Transverse colon (tissue), 4 donors: Measurements from ENCODE around the gene PQBP1. TPM values are rescaled to one million over a fixed set of nuclear protein-coding genes. Genes with fewer than 3 reads are reported as not detected.
A peak's percentile ranks its signal among the peaks of the same experiment; 100 is the strongest.

ENCODE experiments used
- DNase-seq: peaks from one replicate; pipeline ENCODE4 v3.0.0-alpha.2; 2019
- H3K27ac ChIP-seq, 4 donors: fragments of 200-600 bp; sonication (generic); 2 replicates each; pipeline ENCODE4 v1.5.1; 2016 to 2018; ENCODE audit warnings: inconsistent platforms in 4 of 4
- H3K27me3 ChIP-seq: fragments of 200-600 bp; sonication (generic); 2 replicates; pipeline ENCODE4 v1.5.1; 2017; ENCODE audit warnings: inconsistent platforms
- H3K36me3 ChIP-seq, 4 donors: fragments of 200-600 bp; sonication (generic); 2 replicates each; pipeline ENCODE4 v1.5.1; 2017 to 2019; ENCODE audit warnings: inconsistent platforms in 4 of 4
- H3K4me1 ChIP-seq, 4 donors: fragments of 200-600 bp; sonication (generic); 2 replicates each; pipeline ENCODE4 v1.5.1; 2017 to 2020; ENCODE audit warnings: inconsistent platforms in 4 of 4
- H3K4me3 ChIP-seq, 4 donors: fragments of 200-600 bp; sonication (generic); 1 replicate in 1 of 4; 2 replicates in 3 of 4; pipeline versions ENCODE4 v1.5.1 to v1.6.1; 2017 to 2019; ENCODE audit warnings: inconsistent platforms in 4 of 4
- H3K9me3 ChIP-seq, 2 donors: fragments of 200-600 bp; sonication (generic); 2 replicates each; pipeline ENCODE4 v1.5.1; 2017 to 2019; ENCODE audit warnings: inconsistent platforms in 2 of 2
- EP300 ChIP-seq: sonication (generic); formaldehyde crosslinking; IDR thresholded peaks from one replicate; pipeline ENCODE4 v1.6.1; 2017; ENCODE audit warnings: antibody characterized with exemption, low read depth
- POLR2A ChIP-seq: fragments of 450-650 bp; IDR thresholded peaks from one replicate; pipeline ENCODE4 v1.6.1; 2016; ENCODE audit warnings: antibody characterized with exemption, mild to moderate bottlenecking, moderate library complexity
- POLR2AphosphoS5 ChIP-seq, 3 donors: sonication (generic); formaldehyde crosslinking; IDR thresholded peaks; one replicate each; pipeline ENCODE4 v1.6.1; 2016; ENCODE audit warnings: antibody characterized with exemption in 3 of 3
- WGBS, 2 donors: methylation state at CpG; one replicate each; pipeline ENCODE4 v1.1.5; 2018; ENCODE audit warnings: low coverage in 1 of 2; 5-methylcytosine and 5-hydroxymethylcytosine counted together
- in situ Hi-C, 4 donors: fragments of 200-750 bp; cut with MboI; loops; one replicate each; pipeline versions ENCODE4 v1.15.0 to v1.15.1; 2017; ENCODE audit warnings: low sequenced_read_pairs in 3 of 4, low pct_ligation_motif_present in 1 of 4, low pct_unique_long_range_greater_than_20kb in 1 of 4
- intact Hi-C: fragments of 100-400 bp; cut with DNase I; formaldehyde crosslinking; loops from one replicate; pipeline ENCODE4 v1.15.1; 2023; ENCODE audit warnings: low total_unique reads
- total RNA-seq, 4 donors: library from RNA; depleted of rRNA; stranded (reverse); fragments of >200 nt; gene quantifications; one replicate each; pipeline ENCODE4 v1.1.0, GENCODE V29; 2016
- TF ChIP-seq, protein P1 (sequence below), 5 experiments: fragments of 200-600 bp in 3 of 5; fragments of 450-650 bp in 2 of 5; sonication (generic) in 3 of 5; IDR thresholded peaks; 1 replicate in 2 of 5; 2 replicates in 3 of 5; pipeline ENCODE4 v1.5.1; 2016 to 2017; ENCODE audit warnings: antibody characterized with exemption in 5 of 5, inconsistent platforms in 3 of 5, mild to moderate bottlenecking in 2 of 5, moderate library complexity in 1 of 5

PQBP1 gene
- total RNA-seq, 4 donors from 2014 or later, result 21.7 to 92.3 (median 63.8) TPM

DNA sequence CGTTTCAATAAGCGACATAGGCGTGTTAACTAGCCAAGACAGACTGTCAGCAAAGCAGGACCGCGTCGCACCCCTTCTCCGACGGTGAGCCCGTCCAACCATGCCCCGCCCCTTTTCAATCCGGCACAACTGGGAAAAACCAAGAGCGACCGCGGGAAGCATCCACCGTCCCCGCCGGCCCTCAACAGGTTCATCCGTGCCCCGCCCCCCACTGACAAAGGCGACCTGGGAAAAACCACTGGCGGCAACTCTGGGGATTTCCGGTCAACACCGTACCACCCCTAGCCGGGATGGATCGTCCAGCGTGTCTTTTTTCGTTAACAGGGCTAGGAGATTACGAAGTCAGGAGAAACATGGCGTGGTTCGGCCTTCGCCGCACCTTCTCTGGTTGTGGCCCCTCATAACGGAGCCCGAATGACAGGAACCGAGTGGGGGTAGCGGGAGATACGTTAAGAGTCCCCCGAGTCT, 539 bp upstream of the PQBP1 start:
- WGBS, 2 donors, result 55% methylated on average over 38 of the region's 38 CpGs; no CpG with 5 or more reads in 1 of the 2 donors
- H3K27me3 ChIP-seq, result no peaks in the 10 kb centered on the region
- H3K4me1 ChIP-seq, result peaks cover 0 to 23% (median 5%) of the 10 kb centered on the region in 4 donors
- H3K27ac ChIP-seq, result peak overlapping the region; percentile 94 to 99 (median 99)
- no peaks in the 10 kb centered on the region for H3K36me3 ChIP-seq
- H3K4me3 ChIP-seq, result peak overlapping the region; percentile 56 to 79 (median 68)
- no peak for TF ChIP-seq POLR2AphosphoS5 (IDR thresholded peaks at IDR 0.05)
- no peak for TF ChIP-seq EP300
- no peak for TF ChIP-seq POLR2A
- TF ChIP-seq, protein P1, sequence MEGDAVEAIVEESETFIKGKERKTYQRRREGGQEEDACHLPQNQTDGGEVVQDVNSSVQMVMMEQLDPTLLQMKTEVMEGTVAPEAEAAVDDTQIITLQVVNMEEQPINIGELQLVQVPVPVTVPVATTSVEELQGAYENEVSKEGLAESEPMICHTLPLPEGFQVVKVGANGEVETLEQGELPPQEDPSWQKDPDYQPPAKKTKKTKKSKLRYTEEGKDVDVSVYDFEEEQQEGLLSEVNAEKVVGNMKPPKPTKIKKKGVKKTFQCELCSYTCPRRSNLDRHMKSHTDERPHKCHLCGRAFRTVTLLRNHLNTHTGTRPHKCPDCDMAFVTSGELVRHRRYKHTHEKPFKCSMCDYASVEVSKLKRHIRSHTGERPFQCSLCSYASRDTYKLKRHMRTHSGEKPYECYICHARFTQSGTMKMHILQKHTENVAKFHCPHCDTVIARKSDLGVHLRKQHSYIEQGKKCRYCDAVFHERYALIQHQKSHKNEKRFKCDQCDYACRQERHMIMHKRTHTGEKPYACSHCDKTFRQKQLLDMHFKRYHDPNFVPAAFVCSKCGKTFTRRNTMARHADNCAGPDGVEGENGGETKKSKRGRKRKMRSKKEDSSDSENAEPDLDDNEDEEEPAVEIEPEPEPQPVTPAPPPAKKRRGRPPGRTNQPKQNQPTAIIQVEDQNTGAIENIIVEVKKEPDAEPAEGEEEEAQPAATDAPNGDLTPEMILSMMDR (IDR thresholded peaks at IDR 0.05), result no peak
- peak; percentile 85 for DNase-seq
- in situ Hi-C loops, result no loop called here
- intact Hi-C loops, result no loop called here
- H3K9me3 ChIP-seq, result no peaks in the 10 kb centered on the region

DNA sequence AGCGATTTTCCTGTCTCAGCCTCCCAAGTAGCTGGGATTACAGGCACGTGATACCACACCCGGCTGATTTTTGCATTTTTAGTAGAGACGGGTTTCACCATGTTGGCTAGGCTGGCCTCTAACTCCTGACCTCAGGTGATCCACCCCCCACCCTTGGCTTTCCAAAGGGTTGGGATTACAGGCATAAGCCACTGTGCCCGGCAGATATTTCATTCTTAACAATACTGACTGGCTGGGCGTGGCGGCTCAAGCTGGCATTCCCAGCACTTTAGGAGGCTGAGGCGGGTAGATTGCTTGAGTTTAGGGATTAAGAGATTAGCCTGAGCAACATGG, 1.3 kb downstream of the PQBP1 start:
- Histone ChIP-seq H3K36me3 (peaks cover 0 to 5% (median 0%) of the 10 kb centered on the region in 4 donors), H3K4me1 (peaks cover 0 to 21% (median 3%) of the 10 kb centered on the region in 4 donors), H3K4me3 (no peak overlapping the region), H3K27me3 (no peaks in the 10 kb centered on the region), H3K9me3 (no peaks in the 10 kb centered on the region), H3K27ac (peak overlapping the region in 3 of 4 donors; percentile 99)
- no peak for TF ChIP-seq POLR2A
- no peak for TF ChIP-seq POLR2AphosphoS5 (IDR thresholded peaks at IDR 0.05)
- no peak for TF ChIP-seq EP300
- TF ChIP-seq, protein P1 (IDR thresholded peaks at IDR 0.05), result no peak
- DNase-seq, result no peak
- WGBS, 2 donors, result 60 to 78% methylated on average over 1 to 8 of the region's 8 CpGs
- in situ Hi-C loops (no loop called here), intact Hi-C loops (no loop called here)

DNA sequence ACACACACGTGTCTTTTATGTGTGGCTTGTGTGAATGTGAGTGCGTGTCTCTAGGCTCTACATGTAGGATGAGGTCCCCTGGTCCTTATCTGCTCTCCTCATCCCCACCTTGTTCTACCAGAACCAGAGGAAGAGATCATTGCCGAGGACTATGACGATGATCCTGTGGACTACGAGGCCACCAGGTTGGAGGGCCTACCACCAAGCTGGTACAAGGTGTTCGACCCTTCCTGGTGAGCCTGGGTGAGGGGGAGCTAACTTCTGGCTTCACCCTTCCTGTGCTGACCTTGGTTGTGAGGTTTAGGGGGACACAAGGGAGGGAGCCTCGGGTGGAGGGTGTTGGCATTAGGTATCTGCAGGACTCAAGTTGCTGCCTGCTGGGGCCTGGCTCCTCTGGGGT, 3.3 kb downstream of the PQBP1 start:
- H3K4me3 ChIP-seq, result no peak overlapping the region
- peaks cover 0 to 20% (median 3%) of the 10 kb centered on the region in 4 donors for H3K4me1 ChIP-seq
- no peaks in the 10 kb centered on the region for H3K27me3 ChIP-seq
- DNase-seq, result no peak
- TF ChIP-seq EP300 (no peak), POLR2A (no peak), POLR2AphosphoS5 (IDR thresholded peaks at IDR 0.05) (no peak)
- TF ChIP-seq, protein P1 (IDR thresholded peaks at IDR 0.05), result no peak
- intact Hi-C loops (no loop called here), in situ Hi-C loops (loop anchor here in 1 of 4 donors (25.0 kb wide), 1 partner anchor 264 kb away; no protein-coding TSS in a partner anchor)
- WGBS, 2 donors, result 83% methylated on average over 7 of the region's 7 CpGs; no CpG with 5 or more reads in 1 of the 2 donors
- H3K36me3 ChIP-seq, result peaks cover 0 to 5% (median 0%) of the 10 kb centered on the region in 4 donors
- no peaks in the 10 kb centered on the region for H3K9me3 ChIP-seq
- H3K27ac ChIP-seq, result no peak overlapping the region

DNA sequence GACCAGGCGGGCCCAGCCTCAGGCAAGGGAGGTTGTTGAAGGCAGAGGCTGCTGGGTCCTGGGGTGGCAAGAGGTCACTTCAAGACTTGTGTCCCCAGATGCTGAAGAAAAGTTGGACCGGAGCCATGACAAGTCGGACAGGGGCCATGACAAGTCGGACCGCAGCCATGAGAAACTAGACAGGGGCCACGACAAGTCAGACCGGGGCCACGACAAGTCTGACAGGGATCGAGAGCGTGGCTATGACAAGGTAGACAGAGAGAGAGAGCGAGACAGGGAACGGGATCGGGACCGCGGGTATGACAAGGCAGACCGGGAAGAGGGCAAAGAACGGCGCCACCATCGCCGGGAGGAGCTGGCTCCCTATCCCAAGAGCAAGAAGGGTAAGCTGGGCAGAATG, 4.4 kb downstream of the PQBP1 start:
- Histone ChIP-seq H3K27me3 (no peaks in the 10 kb centered on the region), H3K9me3 (no peaks in the 10 kb centered on the region), H3K4me1 (peaks cover 0 to 12% (median 0%) of the 10 kb centered on the region in 4 donors), H3K27ac (no peak overlapping the region), H3K4me3 (no peak overlapping the region), H3K36me3 (peaks cover 0 to 5% (median 0%) of the 10 kb centered on the region in 4 donors)
- intact Hi-C loops (no loop called here), in situ Hi-C loops (loop anchor here in 1 of 4 donors (25.0 kb wide), 1 partner anchor 265 kb away; no protein-coding TSS in a partner anchor)
- TF ChIP-seq POLR2AphosphoS5 (IDR thresholded peaks at IDR 0.05), result no peak
- no peak for TF ChIP-seq EP300
- TF ChIP-seq POLR2A, result no peak
- TF ChIP-seq, protein P1 (IDR thresholded peaks at IDR 0.05), result no peak
- 94% methylated on average over 20 of the region's 20 CpGs; no CpG with 5 or more reads in 1 of the 2 donors for WGBS, 2 donors
- no peak for DNase-seq
